ENCODE data around the gene TOMM7. TPM values are rescaled to one million over a fixed set of nuclear protein-coding genes. Genes with fewer than 3 reads are reported as not detected.

Gene TOMM7
- total RNA-seq, 2 experiments from 2014 or later: 206 to 240 TPM

- ChIA-PET CTCF (interaction anchor here (0.8 to 4.6 kb wide), 5 partner anchors 10 to 200 kb away, joined by 3 to 48 read pairs (median 4); no protein-coding TSS in a partner anchor), POLR2A (interaction anchor here (0.9 to 2.8 kb wide), 6 partner anchors 10 to 32 kb away, joined by 3 to 22 read pairs (median 3); no protein-coding TSS in a partner anchor)
- Mint-ChIP-seq H3K27me3 (no peaks in the 10 kb centered on the region), H3K4me3 (peak overlapping the region; percentile 88), H3K4me1 (ENCODE audit: low read depth) (peaks cover 38% of the 10 kb centered on the region), H3K27ac (peak overlapping the region; percentile 85), H3K36me3 (ENCODE audit: low read depth) (peaks cover 36% of the 10 kb centered on the region), H3K9me3 (no peaks in the 10 kb centered on the region)
- TF ChIP-seq, protein P1, sequence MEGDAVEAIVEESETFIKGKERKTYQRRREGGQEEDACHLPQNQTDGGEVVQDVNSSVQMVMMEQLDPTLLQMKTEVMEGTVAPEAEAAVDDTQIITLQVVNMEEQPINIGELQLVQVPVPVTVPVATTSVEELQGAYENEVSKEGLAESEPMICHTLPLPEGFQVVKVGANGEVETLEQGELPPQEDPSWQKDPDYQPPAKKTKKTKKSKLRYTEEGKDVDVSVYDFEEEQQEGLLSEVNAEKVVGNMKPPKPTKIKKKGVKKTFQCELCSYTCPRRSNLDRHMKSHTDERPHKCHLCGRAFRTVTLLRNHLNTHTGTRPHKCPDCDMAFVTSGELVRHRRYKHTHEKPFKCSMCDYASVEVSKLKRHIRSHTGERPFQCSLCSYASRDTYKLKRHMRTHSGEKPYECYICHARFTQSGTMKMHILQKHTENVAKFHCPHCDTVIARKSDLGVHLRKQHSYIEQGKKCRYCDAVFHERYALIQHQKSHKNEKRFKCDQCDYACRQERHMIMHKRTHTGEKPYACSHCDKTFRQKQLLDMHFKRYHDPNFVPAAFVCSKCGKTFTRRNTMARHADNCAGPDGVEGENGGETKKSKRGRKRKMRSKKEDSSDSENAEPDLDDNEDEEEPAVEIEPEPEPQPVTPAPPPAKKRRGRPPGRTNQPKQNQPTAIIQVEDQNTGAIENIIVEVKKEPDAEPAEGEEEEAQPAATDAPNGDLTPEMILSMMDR (IDR thresholded peaks at IDR 0.05): no peak
- ATAC-seq (no peak), DNase-seq (no peak)
- intact Hi-C loops (cut with micrococcal nuclease): loop anchor here (5.0 to 10.0 kb wide), 2 partner anchors 33 to 160 kb away; partner anchors contain the start of genes HYCC1 and TOMM7
These were observed 32.4 kb upstream of the TOMM7 start for GRCh38 chr7:22855049-22855392.

DNA sequence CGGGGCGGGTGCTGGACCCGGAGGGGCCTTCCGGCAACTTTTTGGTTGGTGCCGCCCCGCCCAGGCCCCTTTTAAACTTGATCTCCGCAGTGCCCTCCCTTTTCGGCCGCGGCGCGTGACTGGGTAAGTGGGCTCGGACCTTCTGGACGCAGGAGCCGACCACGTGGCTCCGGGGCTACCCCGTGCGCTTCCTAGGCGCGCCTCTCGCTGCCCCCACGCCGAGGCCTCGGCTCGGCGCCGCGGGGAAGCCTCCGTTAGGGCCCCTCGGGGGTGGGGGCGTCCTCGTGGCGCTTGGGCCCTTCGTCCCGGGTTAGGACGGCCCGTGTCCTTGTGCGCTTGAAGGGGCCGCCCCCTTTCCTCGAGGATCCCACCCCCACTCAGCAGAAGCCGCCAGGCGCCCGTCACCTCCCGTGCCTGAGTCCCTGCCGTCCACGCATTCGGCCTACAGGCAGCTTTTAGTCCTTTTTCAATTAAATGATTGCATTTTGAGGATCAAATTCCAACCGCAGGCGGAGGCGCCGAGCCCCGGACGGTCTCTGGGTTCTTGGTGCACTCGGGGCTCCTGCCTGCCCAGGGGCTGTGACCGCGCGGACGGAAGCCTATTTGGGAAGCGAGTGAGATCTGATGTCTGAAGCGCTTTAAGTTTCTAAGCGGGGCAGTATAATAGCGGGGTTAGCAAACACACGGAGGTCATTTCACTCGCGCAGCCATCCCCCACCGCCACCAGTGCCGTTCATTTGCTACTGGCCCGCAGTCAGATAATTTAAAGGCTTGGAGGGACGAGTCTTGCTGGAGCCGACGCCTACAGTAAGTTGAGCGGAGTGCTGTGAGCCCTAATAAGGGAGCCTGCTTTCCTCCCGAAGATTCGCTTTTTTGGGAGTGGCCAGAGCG lies 31.8 kb upstream of the TOMM7 start:
- intact Hi-C loops (cut with micrococcal nuclease): loop anchor here (5.0 to 10.0 kb wide), 2 partner anchors 32 to 160 kb away; partner anchors contain the start of genes HYCC1 and TOMM7
- no peaks in the 10 kb centered on the region for H3K27me3 Mint-ChIP-seq
- TF ChIP-seq, protein P1 (IDR thresholded peaks at IDR 0.05): peak; percentile 87
- POLR2A ChIA-PET: interaction anchor here (0.7 to 2.8 kb wide), 3 partner anchors 24 to 167 kb away, joined by 4 to 22 read pairs (median 5); no protein-coding TSS in a partner anchor
- CTCF ChIA-PET: interaction anchor here (1.0 to 4.6 kb wide), 4 partner anchors 11 to 200 kb away, joined by 3 to 48 read pairs (median 4); no protein-coding TSS in a partner anchor
- DNase-seq: peak; percentile 87
- peak overlapping the region; percentile 88 for H3K4me3 Mint-ChIP-seq
- no peaks in the 10 kb centered on the region for H3K9me3 Mint-ChIP-seq
- H3K4me1 Mint-ChIP-seq (ENCODE audit: low read depth): peaks cover 33% of the 10 kb centered on the region
- peaks cover 32% of the 10 kb centered on the region for H3K36me3 Mint-ChIP-seq (ENCODE audit: low read depth)
- H3K27ac Mint-ChIP-seq: peak overlapping the region; percentile 85
- ATAC-seq: peak; percentile 82

DNA sequence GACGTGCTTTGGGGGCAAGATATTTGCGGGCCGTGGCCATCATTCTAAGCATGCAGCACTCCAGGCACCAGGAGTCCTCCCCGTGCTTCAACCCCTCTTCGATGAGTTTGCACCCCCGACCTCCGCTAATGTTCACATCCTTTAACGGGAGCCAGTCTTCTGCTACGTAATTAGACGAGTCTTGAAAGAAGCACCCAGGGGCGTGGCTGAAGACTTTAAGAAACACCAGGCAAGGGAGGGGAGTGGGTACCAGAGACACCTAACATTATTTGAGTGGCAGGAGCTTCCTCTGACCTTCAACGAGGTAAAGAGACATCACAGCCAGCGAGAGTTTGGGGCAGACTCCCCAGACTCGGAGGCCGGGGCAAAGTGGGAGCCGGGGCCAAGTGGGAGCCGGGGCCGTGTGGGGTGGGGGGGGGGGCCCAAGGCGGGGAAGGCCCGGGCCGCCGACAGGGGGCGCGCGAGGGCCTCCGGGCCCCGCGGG lies 31.1 kb upstream of the TOMM7 start:
- intact Hi-C loops (cut with micrococcal nuclease): loop anchor here (2.0 to 10.0 kb wide), 2 partner anchors 161 to 201 kb away; partner anchors contain the start of gene HYCC1
- DNase-seq: peak; percentile 81
- Mint-ChIP-seq H3K36me3 (ENCODE audit: low read depth) (peaks cover 26% of the 10 kb centered on the region), H3K4me1 (ENCODE audit: low read depth) (peaks cover 27% of the 10 kb centered on the region), H3K9me3 (no peaks in the 10 kb centered on the region), H3K27me3 (no peaks in the 10 kb centered on the region), H3K27ac (peak overlapping the region; percentile 91), H3K4me3 (peak overlapping the region; percentile 88)
- CTCF ChIA-PET: interaction anchor here (0.6 to 4.6 kb wide), 4 partner anchors 22 to 509 kb away, joined by 3 to 48 read pairs (median 3); no protein-coding TSS in a partner anchor
- TF ChIP-seq, protein P1 (IDR thresholded peaks at IDR 0.05): no peak
- POLR2A ChIA-PET: interaction anchor here (0.7 to 1.5 kb wide), 2 partner anchors 23 to 168 kb away, joined by 4 to 5 read pairs; no protein-coding TSS in a partner anchor
- ATAC-seq: peak; percentile 58

GRCh38 chr7:22853138-22853537 lies 30.5 kb upstream of the TOMM7 start:
- DNase-seq: no peak
- H3K9me3 Mint-ChIP-seq: no peaks in the 10 kb centered on the region
- peaks cover 21% of the 10 kb centered on the region for H3K4me1 Mint-ChIP-seq (ENCODE audit: low read depth)
- ChIA-PET CTCF (interaction anchor here (0.6 to 4.6 kb wide), 4 partner anchors 23 to 509 kb away, joined by 3 to 48 read pairs (median 3); no protein-coding TSS in a partner anchor), POLR2A (interaction anchor here (0.7 to 1.5 kb wide), 2 partner anchors 23 to 169 kb away, joined by 4 to 5 read pairs; no protein-coding TSS in a partner anchor)
- TF ChIP-seq, protein P1 (IDR thresholded peaks at IDR 0.05): no peak
- H3K27ac Mint-ChIP-seq: no peak overlapping the region
- intact Hi-C loops (cut with micrococcal nuclease): loop anchor here (2.0 to 10.0 kb wide), 2 partner anchors 162 to 202 kb away; partner anchors contain the start of gene HYCC1
- peak overlapping the region; percentile 88 for H3K4me3 Mint-ChIP-seq
- no peaks in the 10 kb centered on the region for H3K27me3 Mint-ChIP-seq
- peaks cover 21% of the 10 kb centered on the region for H3K36me3 Mint-ChIP-seq (ENCODE audit: low read depth)
- no peak for ATAC-seq
